H9 (cell line): ENCODE measurements around the gene ZBTB20. TPM values are rescaled to one million over a fixed set of nuclear protein-coding genes. Genes with fewer than 3 reads are reported as not detected.

ENCODE experiments used
- DNase-seq: peaks from one replicate; pipeline ENCODE4 v3.0.0-alpha.2; 2017
- H2AFZ ChIP-seq: one replicate; pipeline ENCODE4 v1.6.1; 2013; ENCODE audit warnings: mild to moderate bottlenecking, low read length, control low read depth, moderate library complexity
- H2AK5ac ChIP-seq: 2 replicates; pipeline ENCODE4 v1.6.1; 2013; ENCODE audit warnings: low read length, control low read depth, mixed read lengths; ENCODE audit not compliant: insufficient read length
- H2BK120ac ChIP-seq: one replicate; pipeline ENCODE4 v1.6.1; 2013; ENCODE audit warnings: low read depth, mild to moderate bottlenecking, low read length, control low read depth, inconsistent platforms; ENCODE audit not compliant: poor library complexity, severe bottlenecking
- H2BK12ac ChIP-seq: 2 replicates; pipeline ENCODE4 v1.6.1; 2013; ENCODE audit warnings: low read length, control low read depth, mixed read lengths, low read depth; ENCODE audit not compliant: insufficient read length
- H2BK15ac ChIP-seq: 2 replicates; pipeline ENCODE4 v1.6.1; 2013; ENCODE audit warnings: low read depth, low read length, control low read depth
- H2BK20ac ChIP-seq: one replicate; pipeline ENCODE4 v1.6.1; 2013; ENCODE audit warnings: low read depth, mild to moderate bottlenecking, low read length, control low read depth, inconsistent platforms; ENCODE audit not compliant: poor library complexity, severe bottlenecking
- H2BK5ac ChIP-seq: 2 replicates; pipeline ENCODE4 v1.6.1; 2013; ENCODE audit warnings: low read length, control low read depth, mixed read lengths; ENCODE audit not compliant: insufficient read length
- H3K14ac ChIP-seq: 2 replicates; pipeline ENCODE4 v1.6.1; 2013; ENCODE audit warnings: low read length, control low read depth; ENCODE audit not compliant: insufficient read depth
- H3K18ac ChIP-seq: 2 replicates; pipeline ENCODE4 v1.6.1; 2013; ENCODE audit warnings: low read depth, mild to moderate bottlenecking, mixed read lengths, low read length, control low read depth; ENCODE audit not compliant: insufficient read length
- H3K23ac ChIP-seq: 2 replicates; pipeline ENCODE4 v1.6.1; 2013; ENCODE audit warnings: low read length, control low read depth, mixed read lengths, low read depth; ENCODE audit not compliant: insufficient read length
- H3K23me2 ChIP-seq: 2 replicates; pipeline ENCODE4 v1.6.1; 2013; ENCODE audit warnings: low read depth, mild to moderate bottlenecking, mixed read lengths, low read length, control low read depth; ENCODE audit not compliant: insufficient read length, poor library complexity, severe bottlenecking
- H3K27ac ChIP-seq: 2 replicates; pipeline ENCODE4 v1.5.1; 2013; ENCODE audit warnings: low read length, control low read depth, mixed read lengths, low read depth; ENCODE audit not compliant: insufficient read length
- H3K27me3 ChIP-seq: 2 replicates; pipeline ENCODE4 v1.6.1; 2013; ENCODE audit warnings: low read length, control low read depth, inconsistent platforms; ENCODE audit not compliant: insufficient read depth
- H3K4ac ChIP-seq: 2 replicates; pipeline ENCODE4 v1.6.1; 2013; ENCODE audit warnings: low read depth, mild to moderate bottlenecking, control low read depth, inconsistent platforms, low read length, moderate library complexity
- H3K4me1 ChIP-seq: 2 replicates; pipeline ENCODE4 v1.6.1; 2013; ENCODE audit warnings: low read length, control low read depth, inconsistent platforms; ENCODE audit not compliant: insufficient read depth
- H3K4me2 ChIP-seq: 2 replicates; pipeline ENCODE4 v1.6.1; 2013; ENCODE audit warnings: low read length, control low read depth, mixed read lengths; ENCODE audit not compliant: insufficient read length, insufficient read depth
- H3K56ac ChIP-seq: 2 replicates; pipeline ENCODE4 v1.6.1; 2013; ENCODE audit warnings: low read depth, mild to moderate bottlenecking, mixed read lengths, low read length, control low read depth; ENCODE audit not compliant: insufficient read length
- H3K79me1 ChIP-seq: 2 replicates; pipeline ENCODE4 v1.6.1; 2013; ENCODE audit warnings: low read depth, mild to moderate bottlenecking, moderate library complexity, low read length, control low read depth, inconsistent platforms; ENCODE audit not compliant: insufficient read depth, poor library complexity, severe bottlenecking
- H3K79me2 ChIP-seq: 2 replicates; pipeline ENCODE4 v1.6.1; 2013; ENCODE audit warnings: low read length, control low read depth, inconsistent platforms; ENCODE audit not compliant: insufficient read depth
- H3K9ac ChIP-seq: 2 replicates; pipeline ENCODE4 v1.6.1; 2013; ENCODE audit warnings: low read length, control low read depth, mixed read lengths; ENCODE audit not compliant: insufficient read length; ENCODE audit errors: extremely low read depth
- H3K9me3 ChIP-seq: one replicate; pipeline ENCODE4 v1.6.1; 2013; ENCODE audit warnings: low read depth, low read length, inconsistent platforms; ENCODE audit not compliant: control insufficient read depth
- H3T11ph ChIP-seq: one replicate; pipeline ENCODE4 v1.6.1; 2013; ENCODE audit warnings: mild to moderate bottlenecking, low read length, control low read depth, inconsistent platforms
- H4K20me1 ChIP-seq: one replicate; pipeline ENCODE4 v1.6.1; 2013; ENCODE audit not compliant: control insufficient read depth, insufficient read length, insufficient read depth
- H4K5ac ChIP-seq: 2 replicates; pipeline ENCODE4 v1.6.1; 2013; ENCODE audit warnings: low read depth, mild to moderate bottlenecking, mixed read lengths, low read length, control low read depth; ENCODE audit not compliant: insufficient read length
- H4K8ac ChIP-seq: replicated peaks from 2 replicates; pipeline ENCODE4 v1.6.1; 2013; ENCODE audit warnings: low read length, control low read depth, mixed read lengths, low read depth; ENCODE audit not compliant: insufficient read length
- H4K91ac ChIP-seq: 2 replicates; pipeline ENCODE4 v1.6.1; 2013; ENCODE audit warnings: low read depth, mild to moderate bottlenecking, moderate library complexity, mixed read lengths, low read length, control low read depth; ENCODE audit not compliant: insufficient read length
- H3K27ac Mint-ChIP-seq, 3 experiments: 2 replicates in 2 of 3; 3 replicates in 1 of 3; pipeline ENCODE4 v1.8.0; 2020 to 2021; ENCODE audit warnings: mixed read lengths in 3 of 3, mild to moderate bottlenecking in 1 of 3, moderate library complexity in 1 of 3
- H3K27me3 Mint-ChIP-seq: 2 replicates; pipeline ENCODE4 v1.8.0; 2021; ENCODE audit warnings: low read depth, mild to moderate bottlenecking, moderate library complexity, mixed read lengths
- H3K36me3 Mint-ChIP-seq, 3 experiments: 2 replicates in 2 of 3; 3 replicates in 1 of 3; pipeline ENCODE4 v1.8.0; 2020 to 2021; ENCODE audit warnings: low read depth in 3 of 3, mixed read lengths in 3 of 3; ENCODE audit not compliant: insufficient read depth in 1 of 3
- H3K4me1 Mint-ChIP-seq, 2 experiments: 2 replicates each; pipeline ENCODE4 v1.8.0; 2020; ENCODE audit warnings: mixed read lengths in 2 of 2
- H3K4me3 Mint-ChIP-seq, 2 experiments: 2 replicates in 1 of 2; 3 replicates in 1 of 2; pipeline ENCODE4 v1.8.0; 2020 to 2021; ENCODE audit warnings: mild to moderate bottlenecking in 2 of 2, mixed read lengths in 2 of 2, moderate library complexity in 1 of 2
- H3K9me3 Mint-ChIP-seq, 2 experiments: 2 replicates in 1 of 2; 3 replicates in 1 of 2; pipeline ENCODE4 v1.8.0; 2020; ENCODE audit warnings: mild to moderate bottlenecking in 2 of 2, mixed read lengths in 2 of 2, moderate library complexity in 1 of 2
- CTCF ChIP-seq: fragments of 200-600 bp; sonication (generic); conservative IDR thresholded peaks from 3 replicates; pipeline ENCODE4 v1.8.0; 2021; ENCODE audit warnings: antibody characterized with exemption, mild to moderate bottlenecking
- WGBS: extraction: QIAGEN DNeasy Blood & Tissue Kit; methylation state at CpG from one replicate; pipeline ENCODE4 v1.1.7; 2013; ENCODE audit warnings: missing lambda C conversion rate, low lambda C conversion rate, mixed read lengths; ENCODE audit not compliant: insufficient read length; ENCODE audit errors: extremely low coverage; 5-methylcytosine and 5-hydroxymethylcytosine counted together
- total RNA-seq: library from RNA; stranded (reverse); gene quantifications from 2 replicates; pipeline ENCODE4 v1.2.1, GENCODE V29; 2021

The ZBTB20 gene
- total RNA-seq, 1 experiment from 2014 or later: 0.70 TPM

GRCh38 chr3:114328345-114328744 is 818.7 kb downstream of the ZBTB20 start:
- H3K23me2 ChIP-seq: no peaks in the 10 kb centered on the region
- peaks cover 0 to 4% of the 10 kb centered on the region in 2 experiments; a peak in 1 of 5 replicates for H3K9me3 Mint-ChIP-seq
- peaks cover 34 to 38% of the 10 kb centered on the region in 2 experiments for H3K4me1 Mint-ChIP-seq
- no peak overlapping the region for H3K4me3 Mint-ChIP-seq
- no peak overlapping the region for H2AFZ ChIP-seq
- no peak overlapping the region for H2BK12ac ChIP-seq
- no peaks in the 10 kb centered on the region for H3K4me1 ChIP-seq
- no peak overlapping the region for H3T11ph ChIP-seq
- no peak overlapping the region for H2BK15ac ChIP-seq
- no peak overlapping the region for H2BK5ac ChIP-seq
- H3K27me3 Mint-ChIP-seq: no peaks in the 10 kb centered on the region
- no peak overlapping the region for H3K23ac ChIP-seq
- H3K56ac ChIP-seq: no peak overlapping the region
- no peak overlapping the region for H4K91ac ChIP-seq
- no peak overlapping the region for H2AK5ac ChIP-seq
- no peaks in the 10 kb centered on the region for H3K79me1 ChIP-seq
- H2BK20ac ChIP-seq: no peak overlapping the region
- H3K36me3 Mint-ChIP-seq: peaks cover 0 to 12% (median 2%) of the 10 kb centered on the region in 3 experiments; a peak in 2 of 7 replicates
- no peaks in the 10 kb centered on the region for H3K27me3 ChIP-seq
- H3K27ac Mint-ChIP-seq: no peak overlapping the region
- H3K4ac ChIP-seq: no peak overlapping the region
- H2BK120ac ChIP-seq: no peak overlapping the region
- no peak overlapping the region for H3K27ac ChIP-seq
- no peaks in the 10 kb centered on the region for H3K79me2 ChIP-seq
- no peak overlapping the region for H3K18ac ChIP-seq
- H3K9ac ChIP-seq: no peak overlapping the region
- no peak overlapping the region for H4K8ac ChIP-seq
- no peak overlapping the region for H4K5ac ChIP-seq
- H3K9me3 ChIP-seq: no peaks in the 10 kb centered on the region
- no CpG with 5 or more reads among the region's 3 CpGs for WGBS
- DNase-seq: no peak
- TF ChIP-seq CTCF: no peak
- no peaks in the 10 kb centered on the region for H4K20me1 ChIP-seq
- H3K4me2 ChIP-seq: no peak overlapping the region
- H3K14ac ChIP-seq: no peak overlapping the region
